ENCODE measurements around the gene SPATA12.
"Not testable (repeated sequence)": the region's sequence is repeated elsewhere in the genome, so short reads cannot be mapped to it uniquely, and the experiment has no call there.

The SPATA12 gene

GRCh38 chr3:57078635-57079473 is 18.4 kb downstream of the SPATA12 start:
- Histone ChIP-seq H3K27me3 (replicated peaks; ENCODE audit: control insufficient read depth, insufficient read depth, low read length, poor library complexity, severe bottlenecking) (peaks cover 16% of the 10 kb centered on the region), H3K4me3 (ENCODE audit: insufficient read depth, low read depth, low read length, poor library complexity, severe bottlenecking) (peak overlapping the region; percentile 75), H3K9me3 (ENCODE audit: control insufficient read depth, low read length) (no peaks in the 10 kb centered on the region), H3K27ac (ENCODE audit: insufficient read depth, low read length, poor library complexity, severe bottlenecking) (no peak overlapping the region), H3K36me3 (ENCODE audit: control insufficient read depth, insufficient read depth, low read length) (no peaks in the 10 kb centered on the region), H3K4me1 (ENCODE audit: control insufficient read depth, insufficient read depth, low read length, poor library complexity, severe bottlenecking) (peaks cover 10% of the 10 kb centered on the region)
- DNase-seq = no peak

- Histone ChIP-seq H3K27ac (ENCODE audit: insufficient read depth, low read length, poor library complexity, severe bottlenecking) (no peak overlapping the region), H3K36me3 (ENCODE audit: control insufficient read depth, insufficient read depth, low read length) (no peaks in the 10 kb centered on the region), H3K4me1 (ENCODE audit: control insufficient read depth, insufficient read depth, low read length, poor library complexity, severe bottlenecking) (peaks cover 10% of the 10 kb centered on the region), H3K27me3 (replicated peaks; ENCODE audit: control insufficient read depth, insufficient read depth, low read length, poor library complexity, severe bottlenecking) (peaks cover 16% of the 10 kb centered on the region), H3K9me3 (ENCODE audit: control insufficient read depth, low read length) (no peaks in the 10 kb centered on the region), H3K4me3 (ENCODE audit: insufficient read depth, low read depth, low read length, poor library complexity, severe bottlenecking) (peak overlapping the region; percentile 75)
- DNase-seq = no peak
Observed at GRCh38 chr3:57079474-57079831, 19.0 kb downstream of the SPATA12 start.

GRCh38 chr3:57080171-57080570 is 19.7 kb downstream of the SPATA12 start:
- no peak for DNase-seq

GRCh38 chr3:57081173-57081572 is 20.7 kb downstream of the SPATA12 start:
- DNase-seq = no peak
- Histone ChIP-seq H3K9me3 (ENCODE audit: control insufficient read depth, low read length) (no peaks in the 10 kb centered on the region), H3K36me3 (ENCODE audit: control insufficient read depth, insufficient read depth, low read length) (no peaks in the 10 kb centered on the region), H3K27ac (ENCODE audit: insufficient read depth, low read length, poor library complexity, severe bottlenecking) (no peak overlapping the region), H3K27me3 (replicated peaks; ENCODE audit: control insufficient read depth, insufficient read depth, low read length, poor library complexity, severe bottlenecking) (peaks cover 11% of the 10 kb centered on the region), H3K4me1 (ENCODE audit: control insufficient read depth, insufficient read depth, low read length, poor library complexity, severe bottlenecking) (peaks cover 10% of the 10 kb centered on the region), H3K4me3 (ENCODE audit: insufficient read depth, low read depth, low read length, poor library complexity, severe bottlenecking) (no peak overlapping the region)

More at GRCh38 chr3:57080171-57080570, 19.7 kb downstream of the SPATA12 start:
- Histone ChIP-seq H3K27me3 (replicated peaks; ENCODE audit: control insufficient read depth, insufficient read depth, low read length, poor library complexity, severe bottlenecking) (peaks cover 12% of the 10 kb centered on the region), H3K4me1 (ENCODE audit: control insufficient read depth, insufficient read depth, low read length, poor library complexity, severe bottlenecking) (peaks cover 10% of the 10 kb centered on the region), H3K36me3 (ENCODE audit: control insufficient read depth, insufficient read depth, low read length) (no peaks in the 10 kb centered on the region), H3K4me3 (ENCODE audit: insufficient read depth, low read depth, low read length, poor library complexity, severe bottlenecking) (no peak overlapping the region), H3K9me3 (ENCODE audit: control insufficient read depth, low read length) (no peaks in the 10 kb centered on the region), H3K27ac (ENCODE audit: insufficient read depth, low read length, poor library complexity, severe bottlenecking) (no peak overlapping the region)

GRCh38 chr3:57082481-57082880 is 22.0 kb downstream of the SPATA12 start:
- Histone ChIP-seq H3K4me3 (ENCODE audit: insufficient read depth, low read depth, low read length, poor library complexity, severe bottlenecking) (no peak overlapping the region), H3K27ac (ENCODE audit: insufficient read depth, low read length, poor library complexity, severe bottlenecking) (no peak overlapping the region)

GRCh38 chr3:57083266-57083995 is 23.0 kb downstream of the SPATA12 start:
- H3K36me3 ChIP-seq (ENCODE audit: control insufficient read depth, insufficient read depth, low read length); H3K4me3 ChIP-seq (ENCODE audit: insufficient read depth, low read depth, low read length, poor library complexity, severe bottlenecking); H3K27ac ChIP-seq (ENCODE audit: insufficient read depth, low read length, poor library complexity, severe bottlenecking); H3K9me3 ChIP-seq (ENCODE audit: control insufficient read depth, low read length); H3K4me1 ChIP-seq (ENCODE audit: control insufficient read depth, insufficient read depth, low read length, poor library complexity, severe bottlenecking); H3K27me3 ChIP-seq (replicated peaks; ENCODE audit: control insufficient read depth, insufficient read depth, low read length, poor library complexity, severe bottlenecking); DNase-seq: not testable (repeated sequence)

More at GRCh38 chr3:57082481-57082880, 22.0 kb downstream of the SPATA12 start:
- Histone ChIP-seq H3K4me1 (ENCODE audit: control insufficient read depth, insufficient read depth, low read length, poor library complexity, severe bottlenecking) (peaks cover 10% of the 10 kb centered on the region), H3K27me3 (replicated peaks; ENCODE audit: control insufficient read depth, insufficient read depth, low read length, poor library complexity, severe bottlenecking) (peaks cover 11% of the 10 kb centered on the region), H3K9me3 (ENCODE audit: control insufficient read depth, low read length) (no peaks in the 10 kb centered on the region), H3K36me3 (ENCODE audit: control insufficient read depth, insufficient read depth, low read length) (no peaks in the 10 kb centered on the region)
- no peak for DNase-seq

GRCh38 chr3:57085211-57085610 is 24.7 kb downstream of the SPATA12 start:
- no peak for DNase-seq
- H3K27ac ChIP-seq (ENCODE audit: insufficient read depth, low read length, poor library complexity, severe bottlenecking) = no peak overlapping the region
- H3K36me3 ChIP-seq (ENCODE audit: control insufficient read depth, insufficient read depth, low read length) = no peaks in the 10 kb centered on the region
- H3K27me3 ChIP-seq (replicated peaks; ENCODE audit: control insufficient read depth, insufficient read depth, low read length, poor library complexity, severe bottlenecking) = no peaks in the 10 kb centered on the region
- H3K4me1 ChIP-seq (ENCODE audit: control insufficient read depth, insufficient read depth, low read length, poor library complexity, severe bottlenecking) = no peaks in the 10 kb centered on the region
- H3K4me3 ChIP-seq (ENCODE audit: insufficient read depth, low read depth, low read length, poor library complexity, severe bottlenecking) = no peak overlapping the region
- no peaks in the 10 kb centered on the region for H3K9me3 ChIP-seq (ENCODE audit: control insufficient read depth, low read length)

- H3K27me3 ChIP-seq (replicated peaks; ENCODE audit: control insufficient read depth, insufficient read depth, low read length, poor library complexity, severe bottlenecking) = no peaks in the 10 kb centered on the region
- H3K4me1 ChIP-seq (ENCODE audit: control insufficient read depth, insufficient read depth, low read length, poor library complexity, severe bottlenecking) = no peaks in the 10 kb centered on the region
- H3K27ac ChIP-seq (ENCODE audit: insufficient read depth, low read length, poor library complexity, severe bottlenecking) = no peak overlapping the region
- H3K9me3 ChIP-seq (ENCODE audit: control insufficient read depth, low read length) = no peaks in the 10 kb centered on the region
- no peak overlapping the region for H3K4me3 ChIP-seq (ENCODE audit: insufficient read depth, low read depth, low read length, poor library complexity, severe bottlenecking)
- no peak for DNase-seq
- H3K36me3 ChIP-seq (ENCODE audit: control insufficient read depth, insufficient read depth, low read length) = no peaks in the 10 kb centered on the region
Observed at GRCh38 chr3:57086201-57086600, 25.7 kb downstream of the SPATA12 start.

- Histone ChIP-seq H3K4me1 (ENCODE audit: control insufficient read depth, insufficient read depth, low read length, poor library complexity, severe bottlenecking) (no peaks in the 10 kb centered on the region), H3K27me3 (replicated peaks; ENCODE audit: control insufficient read depth, insufficient read depth, low read length, poor library complexity, severe bottlenecking) (no peaks in the 10 kb centered on the region), H3K4me3 (ENCODE audit: insufficient read depth, low read depth, low read length, poor library complexity, severe bottlenecking) (no peak overlapping the region), H3K27ac (ENCODE audit: insufficient read depth, low read length, poor library complexity, severe bottlenecking) (no peak overlapping the region), H3K36me3 (ENCODE audit: control insufficient read depth, insufficient read depth, low read length) (no peaks in the 10 kb centered on the region), H3K9me3 (ENCODE audit: control insufficient read depth, low read length) (no peaks in the 10 kb centered on the region)
- no peak for DNase-seq
Observed at GRCh38 chr3:57087361-57088092, 27.1 kb downstream of the SPATA12 start.

Data from effector memory CD4-positive, alpha-beta T cell (primary cell).